ENCODE measurements around the gene CD40. TPM values are rescaled to one million over a fixed set of nuclear protein-coding genes. Genes with fewer than 3 reads are reported as not detected.

CD40 gene
- total RNA-seq, 2 donors from 2014 or later: 3.6 to 4.2 TPM

Other genes starting within 250 kb of the CD40 start
- 10 to 100 TPM; 11.4 to 13.9 TPM for gene ZSWIM1, start 237.1 kb upstream of the CD40 start, total RNA-seq
- gene SPATA25, start 230.7 kb upstream of the CD40 start, total RNA-seq: under 1 TPM; 0.46 to 0.90 TPM
- 1 to 10 TPM; 2.1 to 3.2 TPM for gene NEURL2, start 227.1 kb upstream of the CD40 start, total RNA-seq
- gene CTSA, start 227.0 kb upstream of the CD40 start, total RNA-seq: 10 to 100 TPM; 37.0 to 59.1 TPM
- 10 to 100 TPM in 1 of 2 donors, 1 to 10 TPM in 1; 8.9 to 18.0 TPM for gene PLTP, start 206.2 kb upstream of the CD40 start, total RNA-seq
- 10 to 100 TPM; 38.7 to 42.0 TPM for gene PCIF1, start 183.6 kb upstream of the CD40 start, total RNA-seq
- 10 to 100 TPM; 28.4 to 29.8 TPM for gene ZNF335, start 146.1 kb upstream of the CD40 start, total RNA-seq
- gene MMP9, start 109.4 kb upstream of the CD40 start, total RNA-seq: under 1 TPM in 1 of 2 donors, not detected in 1; 0.14 TPM
- 1 to 10 TPM; 1.2 to 3.2 TPM for gene SLC12A5, start 89.1 kb upstream of the CD40 start, total RNA-seq
- gene NCOA5, start 28.4 kb upstream of the CD40 start, total RNA-seq: 10 to 100 TPM; 18.2 to 19.2 TPM
- gene CDH22, start 190.2 kb downstream of the CD40 start, total RNA-seq: not detected

All from activated T-cell treated with anti-CD3 and anti-CD28 coated beads, Interleukin-2, amount 50 U/mL, for 72 hours (primary cell).